GM12891 (cell line): ENCODE data around the gene ZNF701.
"Not testable (repeated sequence)": the region's sequence is repeated elsewhere in the genome, so short reads cannot be mapped to it uniquely, and the experiment has no call there.

Experiments used
- DNase-seq: peaks from one replicate; pipeline ENCODE4 v3.0.0; 2011; ENCODE audit warnings: low spot score; ENCODE audit not compliant: insufficient read length
- FAIRE-seq: peaks from 2 replicates; lab custom pipeline; 2011; peaks lifted over from hg19 to GRCh38; lab: Jason Lieb, UNC
- PAX5 ChIP-seq: IDR thresholded peaks from 2 replicates; pipeline ENCODE4 v1.6.1; 2011; ENCODE audit warnings: low read length, moderate library complexity, mild to moderate bottlenecking; ENCODE audit not compliant: insufficient read depth, severe bottlenecking
- POLR2A ChIP-seq: IDR thresholded peaks from 2 replicates; pipeline ENCODE4 v1.6.1; 2011; ENCODE audit warnings: low read depth, low read length, control low read depth
- POLR2AphosphoS5 ChIP-seq: IDR thresholded peaks from 2 replicates; pipeline ENCODE4 v1.6.1; 2011; ENCODE audit warnings: low read depth, low read length, control low read depth
- POU2F2 ChIP-seq: IDR thresholded peaks from 2 replicates; pipeline ENCODE4 v1.6.1; 2011; ENCODE audit warnings: low read depth, mild to moderate bottlenecking, control low read depth, low read length, moderate library complexity
- SPI1 ChIP-seq: IDR thresholded peaks from 2 replicates; pipeline ENCODE4 v1.6.1; 2011; ENCODE audit warnings: low read depth, low read length, control low read depth
- TAF1 ChIP-seq: IDR thresholded peaks from 2 replicates; pipeline ENCODE4 v1.6.1; 2011; ENCODE audit warnings: low read depth, low read length, control low read depth

ZNF701 gene

GRCh38 chr19:52566588-52566987 is 3.5 kb upstream of the ZNF701 start:
- DNase-seq (no peak), FAIRE-seq (no peak)
- TF ChIP-seq POU2F2 (no peak), POLR2AphosphoS5 (no peak), POLR2A (no peak), PAX5 (no peak), SPI1 (no peak), TAF1 (no peak)

GRCh38 chr19:52567921-52568320 is 2.2 kb upstream of the ZNF701 start:
- TF ChIP-seq TAF1 (no peak), SPI1 (no peak), POLR2AphosphoS5 (no peak), POU2F2 (no peak)
- DNase-seq (no peak), FAIRE-seq (no peak)

- DNase-seq, FAIRE-seq: not testable (repeated sequence)
Observed at GRCh38 chr19:52569638-52569999, 468 bp upstream of the ZNF701 start.

- no peak for FAIRE-seq
- no peak for TF ChIP-seq POU2F2
- no peak for TF ChIP-seq SPI1
- TF ChIP-seq POLR2AphosphoS5: no peak
- TF ChIP-seq POLR2A: no peak
- TF ChIP-seq TAF1: no peak
- no peak for TF ChIP-seq PAX5
Observed at GRCh38 chr19:52584736-52585440, 14.8 kb downstream of the ZNF701 start.

GRCh38 chr19:52585604-52586003 is 15.5 kb downstream of the ZNF701 start:
- DNase-seq (no peak), FAIRE-seq (no peak)
- TF ChIP-seq TAF1: no peak
- no peak for TF ChIP-seq POU2F2

More at GRCh38 chr19:52584736-52585440, 14.8 kb downstream of the ZNF701 start:
- no peak for DNase-seq

- TF ChIP-seq PAX5: no peak
- TF ChIP-seq SPI1: no peak
- TF ChIP-seq TAF1: no peak
- TF ChIP-seq POLR2A: no peak
- TF ChIP-seq POU2F2: no peak
- no peak for TF ChIP-seq POLR2AphosphoS5
- FAIRE-seq (no peak), DNase-seq (no peak)
Observed at GRCh38 chr19:52590728-52591127, 20.6 kb downstream of the ZNF701 start.

- TF ChIP-seq PAX5: no peak
- no peak for TF ChIP-seq TAF1
- FAIRE-seq (no peak), DNase-seq (no peak)
Observed at GRCh38 chr19:52592301-52592700, 22.2 kb downstream of the ZNF701 start.

- FAIRE-seq, DNase-seq: not testable (repeated sequence)
Observed at GRCh38 chr19:52593441-52593840, 23.4 kb downstream of the ZNF701 start.

GRCh38 chr19:52599241-52599640 is 29.2 kb downstream of the ZNF701 start:
- DNase-seq: no peak
- no peak for FAIRE-seq
- TF ChIP-seq POU2F2 (no peak), TAF1 (no peak), POLR2AphosphoS5 (no peak), POLR2A (no peak), SPI1 (no peak), PAX5 (no peak)

- TF ChIP-seq SPI1: no peak
- no peak for TF ChIP-seq TAF1
- no peak for TF ChIP-seq PAX5
- TF ChIP-seq POLR2AphosphoS5: no peak
- no peak for TF ChIP-seq POU2F2
- no peak for TF ChIP-seq POLR2A
- peak; percentile 58 for FAIRE-seq
- DNase-seq: no peak
Observed at GRCh38 chr19:52600639-52601024, 30.5 kb downstream of the ZNF701 start.

GRCh38 chr19:52601025-52601973 is 31.2 kb downstream of the ZNF701 start:
- TF ChIP-seq POLR2A: peak; percentile 59
- TF ChIP-seq SPI1: peak; percentile 24; the same call in 1 of the 2 replicates
- TF ChIP-seq PAX5: no peak
- 0 out of 2 replicates have a peak, but pooled peaks have one; percentile 29 for TF ChIP-seq POLR2AphosphoS5
- 0 out of 2 replicates have a peak, but pooled peaks have one; percentile 12 for TF ChIP-seq TAF1
- no peak for TF ChIP-seq POU2F2
- peak; percentile 83 for FAIRE-seq
- DNase-seq: peak; percentile 79

- not testable (repeated sequence) for FAIRE-seq, DNase-seq
Observed at GRCh38 chr19:52601974-52602366, 31.9 kb downstream of the ZNF701 start.
